Measurements from ENCODE around the gene ANO8. TPM values are rescaled to one million over a fixed set of nuclear protein-coding genes. Genes with fewer than 3 reads are reported as not detected.
"Not testable (repeated sequence)": the region's sequence is repeated elsewhere in the genome, so short reads cannot be mapped to it uniquely, and the experiment has no call there.

ANO8 gene
- total RNA-seq, 1 experiment from 2014 or later = 18.6 TPM

- TF ChIP-seq EZH2 (IDR thresholded peaks at IDR 0.05; ENCODE audit: borderline replicate concordance, low read depth, low read length, poor library complexity, severe bottlenecking) = no peak
- TF ChIP-seq CTCF (conservative IDR thresholded peaks at IDR 0.05; ENCODE audit: low read depth, low read length) = no peak
- intact Hi-C loops (cut with micrococcal nuclease; ENCODE audit: unreplicated experiment) = no loop called here
- H3K36me3 ChIP-seq (ENCODE audit: insufficient read depth, low read length, poor library complexity, severe bottlenecking) = peaks cover 12% of the 10 kb centered on the region
- H3K27me3 ChIP-seq (replicated peaks; ENCODE audit: insufficient read depth, low read depth, low read length, poor library complexity) = no peaks in the 10 kb centered on the region
- CTCF ChIA-PET = interaction anchor here (0.5 kb wide), 1 partner anchor 13 kb away, joined by 3 read pairs; no protein-coding TSS in a partner anchor
- H3K4me1 ChIP-seq (ENCODE audit: insufficient read depth, low read length, poor library complexity, severe bottlenecking) = peaks cover 4% of the 10 kb centered on the region
- DNase-seq (ENCODE audit: low spot score) = no peak
- H3K9me3 ChIP-seq (ENCODE audit: low read depth, low read length, poor library complexity, severe bottlenecking) = no peaks in the 10 kb centered on the region
- no peak overlapping the region for H3K27ac ChIP-seq (ENCODE audit: low read depth, low read length, poor library complexity, severe bottlenecking)
- POLR2A ChIA-PET (ENCODE audit: low non-redundant PET) = no interaction called here
- BruUV-seq (replicated peaks) = no TSS peak
- no peak overlapping the region for H3K4me3 ChIP-seq (ENCODE audit: low read depth, low read length, poor library complexity, severe bottlenecking)
These were observed 55.2 kb downstream of the ANO8 start for GRCh38 chr19:17279436-17279835.

GRCh38 chr19:17275441-17276175 is 59.0 kb downstream of the ANO8 start:
- Histone ChIP-seq H3K4me3 (ENCODE audit: low read depth, low read length, poor library complexity, severe bottlenecking) (no peak overlapping the region), H3K27ac (ENCODE audit: low read depth, low read length, poor library complexity, severe bottlenecking) (no peak overlapping the region), H3K27me3 (replicated peaks; ENCODE audit: insufficient read depth, low read depth, low read length, poor library complexity) (no peaks in the 10 kb centered on the region), H3K9me3 (ENCODE audit: low read depth, low read length, poor library complexity, severe bottlenecking) (no peaks in the 10 kb centered on the region), H3K36me3 (ENCODE audit: insufficient read depth, low read length, poor library complexity, severe bottlenecking) (peaks cover 28% of the 10 kb centered on the region), H3K4me1 (ENCODE audit: insufficient read depth, low read length, poor library complexity, severe bottlenecking) (no peaks in the 10 kb centered on the region)
- no peak for DNase-seq (ENCODE audit: low spot score)
- POLR2A ChIA-PET (ENCODE audit: low non-redundant PET) = interaction anchor here (0.7 kb wide), 1 partner anchor 21 kb away, joined by 5 read pairs; no protein-coding TSS in a partner anchor
- CTCF ChIA-PET = no interaction called here
- BruUV-seq (replicated peaks) = no TSS peak
- TF ChIP-seq CTCF (conservative IDR thresholded peaks at IDR 0.05; ENCODE audit: low read depth, low read length) = no peak
- no peak for TF ChIP-seq EZH2 (IDR thresholded peaks at IDR 0.05; ENCODE audit: borderline replicate concordance, low read depth, low read length, poor library complexity, severe bottlenecking)
- intact Hi-C loops (cut with micrococcal nuclease; ENCODE audit: unreplicated experiment) = no loop called here

GRCh38 chr19:17274892-17275291 is 59.8 kb downstream of the ANO8 start:
- POLR2A ChIA-PET (ENCODE audit: low non-redundant PET) = interaction anchor here (0.7 kb wide), 1 partner anchor 20 kb away, joined by 5 read pairs; no protein-coding TSS in a partner anchor
- intact Hi-C loops (cut with micrococcal nuclease; ENCODE audit: unreplicated experiment); H3K27me3 ChIP-seq (replicated peaks; ENCODE audit: insufficient read depth, low read depth, low read length, poor library complexity); DNase-seq (ENCODE audit: low spot score); BruUV-seq (replicated peaks); H3K9me3 ChIP-seq (ENCODE audit: low read depth, low read length, poor library complexity, severe bottlenecking); H3K4me1 ChIP-seq (ENCODE audit: insufficient read depth, low read length, poor library complexity, severe bottlenecking); H3K4me3 ChIP-seq (ENCODE audit: low read depth, low read length, poor library complexity, severe bottlenecking); H3K27ac ChIP-seq (ENCODE audit: low read depth, low read length, poor library complexity, severe bottlenecking); CTCF ChIA-PET: not testable (repeated sequence)
- H3K36me3 ChIP-seq (ENCODE audit: insufficient read depth, low read length, poor library complexity, severe bottlenecking) = peaks cover 32% of the 10 kb centered on the region

Other genes with a start within 250 kb of the ANO8 start
- gene USE1, start 119.5 kb downstream of the ANO8 start, total RNA-seq (2021) = 32.1 and 33.2 TPM in 2 replicates
- 8.2 and 14.8 TPM in 2 replicates for gene OCEL1, start 108.6 kb downstream of the ANO8 start, total RNA-seq (2021)
- gene NR2F6, start 88.9 kb downstream of the ANO8 start, total RNA-seq (2021) = 26.3 and 32.9 TPM in 2 replicates
- 0.61 TPM in 1 of 2 replicates, not detected in the other for gene USHBP1, start 70.1 kb downstream of the ANO8 start, total RNA-seq (2021)
- 136 and 147 TPM in 2 replicates for gene BABAM1, start 67.4 kb downstream of the ANO8 start, total RNA-seq (2021)
- 15.8 and 17.5 TPM in 2 replicates for gene ANKLE1, start 53.0 kb downstream of the ANO8 start, total RNA-seq (2021)
- gene ABHD8, start 31.4 kb downstream of the ANO8 start, total RNA-seq (2021) = 11.0 and 16.8 TPM in 2 replicates
- gene MRPL34, start 29.0 kb downstream of the ANO8 start, total RNA-seq (2021) = 91.8 and 93.1 TPM in 2 replicates
- 67.2 and 68.5 TPM in 2 replicates for gene DDA1, start 25.3 kb downstream of the ANO8 start, total RNA-seq (2021)
- 51.5 and 53.2 TPM in 2 replicates for gene GTPBP3, start 2.7 kb upstream of the ANO8 start, total RNA-seq (2021)
- gene PLVAP, start 42.5 kb upstream of the ANO8 start, total RNA-seq (2021) = 0.24 TPM in 1 of 2 replicates, not detected in the other
- not detected in 2 replicates for gene CCDC194, start 59.3 kb upstream of the ANO8 start, total RNA-seq (2021)
- 1.3 and 3.6 TPM in 2 replicates for gene BST2, start 70.8 kb upstream of the ANO8 start, total RNA-seq (2021)
- 39.5 and 56.9 TPM in 2 replicates for gene MVB12A, start 85.2 kb upstream of the ANO8 start, total RNA-seq (2021)
- 0.31 TPM in 1 of 2 replicates, not detected in the other for gene TMEM221, start 113.8 kb upstream of the ANO8 start, total RNA-seq (2021)
- gene NXNL1, start 126.1 kb upstream of the ANO8 start, total RNA-seq (2021) = not detected in 2 replicates
- 3.0 and 6.9 TPM in 2 replicates for gene SLC27A1, start 135.7 kb upstream of the ANO8 start, total RNA-seq (2021)
- 80.1 and 94.4 TPM in 2 replicates for gene PGLS, start 176.8 kb upstream of the ANO8 start, total RNA-seq (2021)
- 91.3 and 93.5 TPM in 2 replicates for gene COLGALT1, start 220.8 kb upstream of the ANO8 start, total RNA-seq (2021)